ENCODE data around the gene DMD.

DMD gene

DNA sequence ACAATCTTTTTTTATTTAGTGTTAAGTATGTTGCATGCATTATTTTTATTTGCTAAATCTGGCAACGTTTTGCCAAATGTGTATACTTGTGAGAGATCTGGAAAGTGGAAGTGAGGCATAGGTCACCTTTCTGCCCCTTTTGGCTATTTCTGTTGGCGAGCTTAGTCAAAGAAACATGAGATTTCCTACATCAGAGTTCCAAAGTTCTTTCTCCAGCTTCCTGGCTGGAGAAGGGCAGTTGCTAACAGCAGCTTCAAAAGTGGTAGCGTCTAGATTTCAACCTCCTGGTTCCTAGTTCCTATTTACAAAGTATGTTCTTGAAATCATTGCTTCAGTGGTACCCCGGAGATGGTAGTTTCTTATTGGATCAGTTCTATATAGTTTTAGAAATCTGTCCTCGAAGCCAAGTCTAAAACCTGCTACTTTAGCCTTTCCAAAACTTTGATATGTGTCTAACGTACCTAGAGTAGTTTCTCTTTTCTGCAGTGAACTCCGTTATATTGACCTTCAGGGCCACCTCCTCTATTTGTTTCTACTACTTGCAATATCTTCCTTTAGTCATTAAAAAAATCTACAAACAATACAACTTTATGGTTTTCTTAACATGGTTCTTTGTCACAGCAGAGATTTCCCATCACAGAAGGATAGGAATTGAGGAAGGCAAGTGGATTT, 1683.8 kb downstream of the DMD start:
- H3K4me3 ChIP-seq (ENCODE audit: low read depth in 1 of 2, low read length in 2 of 2), result no peak overlapping the region
- DNase-seq, result no peak
- H4K20me1 ChIP-seq (ENCODE audit: insufficient read depth, low read length), result no peaks in the 10 kb centered on the region
- no peaks in the 10 kb centered on the region for H3K79me2 ChIP-seq (ENCODE audit: insufficient read depth, low read length)
- no peak for TF ChIP-seq EZH2 (IDR thresholded peaks at IDR 0.05; ENCODE audit: borderline replicate concordance, low read depth, low read length, severe bottlenecking)
- TF ChIP-seq, protein P1, sequence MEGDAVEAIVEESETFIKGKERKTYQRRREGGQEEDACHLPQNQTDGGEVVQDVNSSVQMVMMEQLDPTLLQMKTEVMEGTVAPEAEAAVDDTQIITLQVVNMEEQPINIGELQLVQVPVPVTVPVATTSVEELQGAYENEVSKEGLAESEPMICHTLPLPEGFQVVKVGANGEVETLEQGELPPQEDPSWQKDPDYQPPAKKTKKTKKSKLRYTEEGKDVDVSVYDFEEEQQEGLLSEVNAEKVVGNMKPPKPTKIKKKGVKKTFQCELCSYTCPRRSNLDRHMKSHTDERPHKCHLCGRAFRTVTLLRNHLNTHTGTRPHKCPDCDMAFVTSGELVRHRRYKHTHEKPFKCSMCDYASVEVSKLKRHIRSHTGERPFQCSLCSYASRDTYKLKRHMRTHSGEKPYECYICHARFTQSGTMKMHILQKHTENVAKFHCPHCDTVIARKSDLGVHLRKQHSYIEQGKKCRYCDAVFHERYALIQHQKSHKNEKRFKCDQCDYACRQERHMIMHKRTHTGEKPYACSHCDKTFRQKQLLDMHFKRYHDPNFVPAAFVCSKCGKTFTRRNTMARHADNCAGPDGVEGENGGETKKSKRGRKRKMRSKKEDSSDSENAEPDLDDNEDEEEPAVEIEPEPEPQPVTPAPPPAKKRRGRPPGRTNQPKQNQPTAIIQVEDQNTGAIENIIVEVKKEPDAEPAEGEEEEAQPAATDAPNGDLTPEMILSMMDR (IDR thresholded peaks at IDR 0.05; ENCODE audit: borderline replicate concordance, extremely low read depth, low read length, poor library complexity, severe bottlenecking), result no peak
- no peaks in the 10 kb centered on the region for H3K9me3 ChIP-seq (ENCODE audit: insufficient read depth, low read length, severe bottlenecking)
- no peak overlapping the region for H3K9ac ChIP-seq (ENCODE audit: low read depth, low read length)
- ATAC-seq (ENCODE audit: insufficient read depth, low read depth), result no peak
- no peaks in the 10 kb centered on the region for H3K36me3 ChIP-seq (ENCODE audit: insufficient read depth, low read length)
- H3K4me1 ChIP-seq (ENCODE audit: insufficient read depth, low read length), result no peaks in the 10 kb centered on the region
- no peak overlapping the region for H3K4me2 ChIP-seq (ENCODE audit: insufficient read depth, low read length)
- H3K27me3 ChIP-seq (ENCODE audit: insufficient read depth, low read length, poor library complexity), result no peaks in the 10 kb centered on the region
- H2AFZ ChIP-seq (ENCODE audit: low read depth, low read length), result no peak overlapping the region
- H3K27ac ChIP-seq (ENCODE audit: low read length), result no peak overlapping the region

DNA sequence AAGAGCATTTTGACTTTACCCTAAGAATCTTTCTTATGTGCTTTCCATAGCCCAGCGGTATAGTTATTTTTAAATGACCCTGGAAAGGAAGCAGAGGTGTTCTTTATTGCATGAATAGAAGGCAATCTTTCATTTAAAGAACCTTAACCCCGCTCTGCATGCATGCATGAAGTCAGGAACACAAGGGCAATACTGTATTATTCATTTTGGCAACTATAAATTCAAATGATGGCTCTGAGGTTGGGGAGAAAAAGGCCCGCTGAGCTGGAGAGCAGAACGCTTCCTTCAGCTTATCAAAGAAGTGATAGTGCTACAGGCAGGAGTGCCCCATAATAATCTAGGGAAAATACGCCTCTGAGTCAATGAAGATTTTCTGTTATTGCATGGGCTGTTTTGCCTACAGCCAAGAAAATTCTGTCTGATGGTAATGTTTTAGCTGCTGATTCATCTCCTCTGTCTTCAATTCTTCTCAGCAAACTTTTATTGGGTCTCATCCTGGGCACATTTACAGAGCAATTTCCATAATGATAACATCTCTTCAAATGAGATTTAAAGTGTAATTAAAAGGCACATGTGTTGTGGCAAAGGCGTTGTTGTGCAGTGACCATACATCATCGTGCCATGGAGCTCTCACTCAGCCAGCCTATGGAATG, 1687.3 kb downstream of the DMD start:
- Histone ChIP-seq H3K4me2 (ENCODE audit: insufficient read depth, low read length) (no peak overlapping the region), H2AFZ (ENCODE audit: low read depth, low read length) (no peak overlapping the region), H3K79me2 (ENCODE audit: insufficient read depth, low read length) (no peaks in the 10 kb centered on the region), H3K4me3 (ENCODE audit: low read depth in 1 of 2, low read length in 2 of 2) (no peak overlapping the region), H3K36me3 (ENCODE audit: insufficient read depth, low read length) (no peaks in the 10 kb centered on the region), H4K20me1 (ENCODE audit: insufficient read depth, low read length) (no peaks in the 10 kb centered on the region), H3K9me3 (ENCODE audit: insufficient read depth, low read length, severe bottlenecking) (no peaks in the 10 kb centered on the region), H3K27ac (ENCODE audit: low read length) (no peak overlapping the region), H3K27me3 (ENCODE audit: insufficient read depth, low read length, poor library complexity) (no peaks in the 10 kb centered on the region), H3K4me1 (ENCODE audit: insufficient read depth, low read length) (no peaks in the 10 kb centered on the region), H3K9ac (ENCODE audit: low read depth, low read length) (no peak overlapping the region)
- ATAC-seq (ENCODE audit: insufficient read depth, low read depth) (no peak), DNase-seq (no peak)
- TF ChIP-seq, protein P1 (IDR thresholded peaks at IDR 0.05; ENCODE audit: borderline replicate concordance, extremely low read depth, low read length, poor library complexity, severe bottlenecking), result no peak
- TF ChIP-seq EZH2 (IDR thresholded peaks at IDR 0.05; ENCODE audit: borderline replicate concordance, low read depth, low read length, severe bottlenecking), result no peak

DNA sequence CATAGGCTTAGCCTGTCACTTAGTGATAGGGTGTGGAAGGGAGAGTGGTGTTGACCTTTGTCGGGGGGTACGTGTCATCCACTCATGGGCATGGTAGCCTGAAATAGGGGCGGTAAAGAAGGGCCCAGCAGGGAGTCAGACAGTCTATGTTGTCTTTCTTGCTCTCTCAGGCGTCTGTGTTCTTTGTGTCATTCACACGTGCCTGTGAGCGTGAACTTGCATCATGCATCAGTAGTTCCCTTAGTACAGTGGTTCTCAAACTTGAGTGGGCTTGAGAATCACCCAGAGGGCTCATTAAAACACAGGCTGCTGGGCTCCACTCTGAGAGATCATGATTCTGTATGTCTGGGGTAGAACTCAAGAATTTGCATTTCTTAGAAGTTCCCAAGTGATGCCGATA, 1688.6 kb downstream of the DMD start:
- H3K9me3 ChIP-seq (ENCODE audit: insufficient read depth, low read length, severe bottlenecking), result no peaks in the 10 kb centered on the region
- no peak overlapping the region for H2AFZ ChIP-seq (ENCODE audit: low read depth, low read length)
- ATAC-seq (ENCODE audit: insufficient read depth, low read depth) (no peak), DNase-seq (no peak)
- H3K4me1 ChIP-seq (ENCODE audit: insufficient read depth, low read length), result no peaks in the 10 kb centered on the region
- H3K27me3 ChIP-seq (ENCODE audit: insufficient read depth, low read length, poor library complexity), result no peaks in the 10 kb centered on the region
- H3K36me3 ChIP-seq (ENCODE audit: insufficient read depth, low read length), result no peaks in the 10 kb centered on the region
- no peaks in the 10 kb centered on the region for H4K20me1 ChIP-seq (ENCODE audit: insufficient read depth, low read length)
- TF ChIP-seq, protein P1 (IDR thresholded peaks at IDR 0.05; ENCODE audit: borderline replicate concordance, extremely low read depth, low read length, poor library complexity, severe bottlenecking), result no peak
- TF ChIP-seq EZH2 (IDR thresholded peaks at IDR 0.05; ENCODE audit: borderline replicate concordance, low read depth, low read length, severe bottlenecking), result no peak
- no peak overlapping the region for H3K9ac ChIP-seq (ENCODE audit: low read depth, low read length)
- no peak overlapping the region for H3K4me2 ChIP-seq (ENCODE audit: insufficient read depth, low read length)
- no peak overlapping the region for H3K27ac ChIP-seq (ENCODE audit: low read length)
- H3K4me3 ChIP-seq (ENCODE audit: low read depth in 1 of 2, low read length in 2 of 2), result no peak overlapping the region
- H3K79me2 ChIP-seq (ENCODE audit: insufficient read depth, low read length), result no peaks in the 10 kb centered on the region

Measured in DND-41 (cell line).